SIG-M5 treated with dmso at 0.1 percent for 504 hours (cell line): ENCODE data around the gene DOCK3.
A peak's percentile ranks its signal among the peaks of the same experiment; 100 is the strongest.
"Not testable (repeated sequence)": the region's sequence is repeated elsewhere in the genome, so short reads cannot be mapped to it uniquely, and the experiment has no call there.

Source experiments
- DNase-seq: peaks from one replicate; lab custom pipeline; 2025; ENCODE audit not compliant: unreplicated experiment; lab: John Stamatoyannopoulos, UW

Gene DOCK3

GRCh38 chr3:50876947-50877346 lies 202.2 kb downstream of the DOCK3 start:
- no peak for DNase-seq

GRCh38 chr3:50882733-50883132 lies 208.0 kb downstream of the DOCK3 start:
- DNase-seq = not testable (repeated sequence)

- DNase-seq = no peak
Measured at GRCh38 chr3:50883755-50884154, 209.0 kb downstream of the DOCK3 start.

GRCh38 chr3:50885070-50885850 lies 210.5 kb downstream of the DOCK3 start:
- DNase-seq = peak; percentile 19

GRCh38 chr3:50890688-50891344 lies 216.1 kb downstream of the DOCK3 start:
- DNase-seq = no peak

- not testable (repeated sequence) for DNase-seq
Measured at GRCh38 chr3:50901097-50901496, 226.4 kb downstream of the DOCK3 start.

GRCh38 chr3:50912746-50913145 lies 238.0 kb downstream of the DOCK3 start:
- no peak for DNase-seq

- DNase-seq = no peak
Measured at GRCh38 chr3:50913260-50913659, 238.5 kb downstream of the DOCK3 start.

GRCh38 chr3:50922071-50922470 lies 247.3 kb downstream of the DOCK3 start:
- not testable (repeated sequence) for DNase-seq

- DNase-seq = no peak
Measured at GRCh38 chr3:50923955-50924354, 249.2 kb downstream of the DOCK3 start.

- no peak for DNase-seq
Measured at GRCh38 chr3:50924638-50925037, 249.9 kb downstream of the DOCK3 start.

- no peak for DNase-seq
Measured at GRCh38 chr3:50926868-50927267, 252.1 kb downstream of the DOCK3 start.

GRCh38 chr3:50930371-50931208 lies 255.9 kb downstream of the DOCK3 start:
- DNase-seq = no peak

GRCh38 chr3:50932918-50933317 lies 258.2 kb downstream of the DOCK3 start:
- DNase-seq = not testable (repeated sequence)

GRCh38 chr3:50936389-50936788 lies 261.7 kb downstream of the DOCK3 start:
- no peak for DNase-seq

- no peak for DNase-seq
Measured at GRCh38 chr3:50947419-50947818, 272.7 kb downstream of the DOCK3 start.

GRCh38 chr3:50950591-50950990 lies 275.9 kb downstream of the DOCK3 start:
- DNase-seq = no peak

GRCh38 chr3:50953825-50954414 lies 279.2 kb downstream of the DOCK3 start:
- no peak for DNase-seq

- no peak for DNase-seq
Measured at GRCh38 chr3:50961386-50961785, 286.7 kb downstream of the DOCK3 start.

GRCh38 chr3:50971487-50971924 lies 296.8 kb downstream of the DOCK3 start:
- DNase-seq = peak; percentile 46

GRCh38 chr3:50972029-50972428 lies 297.3 kb downstream of the DOCK3 start:
- no peak for DNase-seq
